Coronary artery (tissue), 2 donors: ENCODE data around the gene MTO1.
"Not testable (repeated sequence)": the region's sequence is repeated elsewhere in the genome, so short reads cannot be mapped to it uniquely, and the experiment has no call there.

ENCODE experiments used
- DNase-seq: peaks from one replicate; pipeline ENCODE4 v3.0.0-alpha.2; 2017; ENCODE audit warnings: low spot score
- H3K27ac ChIP-seq, 2 donors: fragments of 200-600 bp; sonication (generic); one replicate each; pipeline ENCODE4 v1.5.1; 2016 to 2019
- H3K4me3 ChIP-seq: fragments of 200-600 bp; sonication (generic); 2 replicates; pipeline ENCODE4 v1.5.1; 2016; ENCODE audit warnings: mild to moderate bottlenecking, moderate library complexity
- CTCF ChIP-seq: fragments of 200-600 bp; sonication (generic); IDR thresholded peaks from one replicate; pipeline ENCODE4 v1.5.1; 2019; ENCODE audit warnings: antibody characterized with exemption

MTO1 gene

DNA sequence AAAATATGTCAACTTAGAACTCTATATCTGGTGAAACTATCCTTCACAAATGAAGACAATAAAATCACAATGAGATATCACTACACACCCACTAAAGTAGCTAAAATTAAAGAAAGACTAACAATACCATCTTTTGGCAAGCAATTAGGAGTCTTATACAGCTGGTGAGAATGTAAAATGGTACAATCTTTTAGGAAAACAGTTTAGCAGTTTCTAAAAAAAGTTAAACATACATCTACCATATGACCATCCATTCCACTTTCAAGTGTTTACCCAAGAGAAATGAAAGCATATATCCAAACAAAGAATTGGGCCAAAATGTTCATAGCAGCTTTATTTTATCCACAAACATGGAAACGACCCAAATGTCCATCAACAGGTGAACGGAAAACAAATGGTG, 73.1 kb downstream of the MTO1 start:
- Histone ChIP-seq H3K27ac (no peak overlapping the region), H3K4me3 (no peak overlapping the region)
- no peak for TF ChIP-seq CTCF
- no peak for DNase-seq

DNA sequence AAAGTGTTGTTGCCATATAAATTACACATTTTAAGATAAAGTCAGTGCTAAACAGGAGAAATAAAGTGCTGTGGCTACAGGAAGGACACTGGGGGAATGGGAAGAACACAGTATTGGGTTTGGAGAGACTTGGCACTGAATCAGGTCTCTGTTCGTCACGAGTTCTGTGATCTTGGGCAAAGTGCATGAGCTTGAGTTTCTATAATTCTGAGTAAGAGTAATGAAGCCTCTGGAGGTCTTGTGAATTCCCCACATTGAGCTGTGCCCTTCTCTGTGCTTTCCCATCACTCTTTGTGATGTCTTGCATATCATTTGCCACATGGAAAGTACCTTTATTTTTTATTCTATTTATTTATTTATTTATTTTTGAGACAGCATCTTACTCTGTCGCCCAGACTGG, 76.1 kb downstream of the MTO1 start:
- no peak for TF ChIP-seq CTCF
- Histone ChIP-seq H3K4me3 (no peak overlapping the region), H3K27ac (no peak overlapping the region)
- DNase-seq: no peak

DNA sequence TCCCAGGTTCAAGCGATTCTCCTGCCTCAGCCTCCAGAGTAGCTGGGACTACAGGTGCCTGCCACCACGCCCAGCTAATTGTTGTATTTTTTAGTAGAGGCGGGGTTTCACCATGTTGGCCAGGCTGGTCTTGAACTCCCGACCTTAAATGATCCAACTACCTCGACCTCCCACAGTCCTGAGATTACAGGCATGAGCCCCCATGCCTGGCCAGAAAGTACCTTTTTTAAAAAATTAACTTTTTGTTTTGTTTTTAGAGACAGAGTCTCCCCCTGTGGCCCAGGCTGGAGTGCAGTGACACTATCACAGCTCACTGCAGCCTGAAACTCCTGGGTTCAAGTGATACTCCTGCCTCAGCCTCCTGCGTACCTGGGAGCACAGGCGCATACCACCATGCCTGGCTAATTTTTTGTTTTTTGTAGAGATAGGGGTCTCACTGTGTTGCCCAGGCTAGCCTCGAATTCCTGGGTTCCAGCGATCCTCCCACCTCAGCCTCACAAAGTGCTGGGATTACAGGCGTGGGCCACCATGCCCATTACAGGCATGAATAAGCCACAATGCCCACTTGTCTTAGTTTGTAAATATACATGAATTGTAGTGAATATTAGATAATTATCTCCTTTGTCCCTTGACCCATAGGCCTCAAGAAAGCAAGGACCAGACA, 76.7 kb downstream of the MTO1 start:
- Histone ChIP-seq H3K27ac (no peak overlapping the region), H3K4me3 (no peak overlapping the region)
- DNase-seq: no peak
- no peak for TF ChIP-seq CTCF

DNA sequence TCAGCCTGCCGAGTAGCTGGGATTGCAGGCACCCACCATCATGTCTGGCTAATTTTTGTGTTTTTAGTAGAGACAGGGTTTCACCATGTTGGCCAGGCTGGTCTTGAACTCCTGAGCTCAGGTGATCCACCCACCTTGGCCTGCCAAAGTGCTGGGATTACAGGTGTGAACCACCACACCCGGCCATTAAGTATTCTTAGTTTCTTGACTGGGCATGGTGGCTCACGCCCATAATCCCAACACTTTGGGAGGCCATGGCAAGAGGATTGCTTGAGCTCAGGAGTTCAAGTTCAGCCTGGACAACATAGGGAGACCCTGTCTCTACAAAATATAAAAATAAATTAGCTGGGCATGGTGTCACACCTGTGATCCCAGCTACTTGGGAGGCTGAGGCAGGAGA, 80.9 kb downstream of the MTO1 start:
- not testable (repeated sequence) for DNase-seq, H3K4me3 ChIP-seq, H3K27ac ChIP-seq

DNA sequence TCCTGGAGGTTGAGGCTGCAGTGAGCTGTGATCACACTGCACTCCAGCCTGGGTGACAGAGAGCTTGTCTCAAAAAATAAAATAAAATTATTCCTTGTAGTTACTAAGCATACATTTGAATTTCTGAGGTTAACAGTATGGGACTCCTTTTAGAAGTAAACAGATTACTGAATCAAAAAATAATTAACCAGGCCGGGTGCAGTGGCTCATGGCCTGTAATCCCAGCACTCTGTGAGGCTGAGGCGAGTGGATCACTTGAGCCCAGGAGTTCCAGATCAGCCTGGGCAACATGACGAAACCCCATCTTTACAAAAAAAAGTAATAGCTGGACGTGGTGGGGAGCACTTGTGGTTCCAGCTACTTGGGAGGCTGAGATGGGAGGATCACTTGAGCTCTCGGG, 81.4 kb downstream of the MTO1 start:
- no peak for DNase-seq
- no peak for TF ChIP-seq CTCF
- Histone ChIP-seq H3K4me3 (no peak overlapping the region), H3K27ac (no peak overlapping the region)

DNA sequence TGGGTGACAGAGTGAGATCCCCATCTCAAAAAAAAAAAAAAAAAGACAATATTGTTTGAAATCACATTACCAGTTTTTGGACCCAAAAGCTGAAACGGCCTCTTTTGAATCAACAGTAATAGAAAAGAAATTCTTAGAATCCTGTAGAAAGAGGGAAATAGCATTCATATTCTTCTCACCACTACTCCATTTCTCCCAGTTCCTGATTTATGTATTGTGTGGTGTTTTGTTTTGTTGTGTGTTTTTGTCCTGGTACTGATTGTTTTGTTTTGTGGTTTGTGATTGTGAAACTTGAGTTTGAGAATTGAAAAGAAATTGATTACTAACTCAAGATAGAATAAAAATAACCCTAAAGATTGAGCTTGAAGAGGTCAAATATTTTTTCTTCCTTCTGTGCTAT, 85.5 kb downstream of the MTO1 start:
- Histone ChIP-seq H3K4me3 (no peak overlapping the region), H3K27ac (no peak overlapping the region)
- TF ChIP-seq CTCF: no peak
- DNase-seq: no peak

- TF ChIP-seq CTCF: no peak
- H3K27ac ChIP-seq: no peak overlapping the region
- DNase-seq: no peak
Measured at GRCh38 chr6:73548458-73549446, 87.2 kb downstream of the MTO1 start.

GRCh38 chr6:73551115-73551514, 89.6 kb downstream of the MTO1 start:
- H3K27ac ChIP-seq, H3K4me3 ChIP-seq: not testable (repeated sequence)

More at GRCh38 chr6:73548458-73549446, 87.2 kb downstream of the MTO1 start:
- H3K4me3 ChIP-seq: no peak overlapping the region

DNA sequence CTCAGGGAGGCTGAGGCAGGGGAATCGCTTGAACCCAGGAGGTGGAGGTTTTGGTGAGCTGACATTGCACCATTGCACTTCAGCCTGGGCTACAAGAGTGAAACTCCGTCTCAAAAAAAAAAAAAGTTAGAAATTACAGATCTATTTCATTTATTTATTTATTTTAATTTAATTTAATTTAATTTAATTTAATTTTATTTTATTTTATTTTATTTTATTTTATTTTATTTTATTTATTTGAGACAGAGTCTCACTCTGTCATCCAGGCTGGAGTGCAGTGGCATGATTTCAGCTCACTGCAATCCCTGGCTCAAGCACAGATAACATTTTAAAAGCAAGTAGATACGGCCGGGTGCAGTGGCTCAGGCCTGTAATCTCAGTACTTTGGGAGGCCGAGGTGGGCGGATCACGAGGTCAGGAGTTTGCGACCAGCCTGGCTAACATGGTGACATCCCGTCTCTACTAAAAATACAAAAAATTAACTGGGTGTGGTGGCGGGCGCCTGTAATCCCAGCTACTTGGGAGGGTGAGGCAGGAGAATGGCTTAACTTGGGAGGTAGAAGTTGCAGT, 93.9 kb downstream of the MTO1 start:
- DNase-seq, H3K27ac ChIP-seq, H3K4me3 ChIP-seq: not testable (repeated sequence)

More at GRCh38 chr6:73551115-73551514, 89.6 kb downstream of the MTO1 start:
- DNase-seq: not testable (repeated sequence)
